WTC11 (cell line): ENCODE results near the gene ZNF282. TPM values are rescaled to one million over a fixed set of nuclear protein-coding genes. Genes with fewer than 3 reads are reported as not detected.
A peak's percentile ranks its signal among the peaks of the same experiment; 100 is the strongest.

Source experiments
- ATAC-seq: fragments of 200-7000 bp; cut with Tn5 transposase; 2 replicates; pipeline ENCODE4 v1.10.0; 2021; ENCODE audit warnings: mild to moderate bottlenecking, moderate library complexity
- Bru-seq: library from RNA; stranded (reverse); fragments of 400-500 nt; gene quantifications from one replicate; lab custom pipeline; 2021; lab: Mats Ljungman, UMichigan
- CTCF ChIA-PET: fragments of 300-600 bp; sonication (Branson Sonifier 250); formaldehyde crosslinking; loops from one replicate; lab custom pipeline; 2021; ENCODE audit warnings: antibody characterized with exemption; lab: Charles Lee
- POLR2A ChIA-PET: fragments of 350-600 bp; sonication (Branson Sonifier 250); formaldehyde crosslinking; loops from one replicate; lab custom pipeline; 2021; ENCODE audit warnings: antibody characterized with exemption; lab: Charles Lee
- DNase-seq: peaks from one replicate; pipeline ENCODE4 v3.0.0; 2021; ENCODE audit warnings: low spot score
- H3K27ac Mint-ChIP-seq: 2 replicates; pipeline ENCODE4 v1.8.0; 2021; ENCODE audit warnings: mixed read lengths
- H3K27me3 Mint-ChIP-seq: 2 replicates; pipeline ENCODE4 v1.8.0; 2021; ENCODE audit warnings: low read depth, mild to moderate bottlenecking, moderate library complexity, mixed read lengths
- H3K36me3 Mint-ChIP-seq: 2 replicates; pipeline ENCODE4 v1.8.0; 2021; ENCODE audit warnings: mixed read lengths
- H3K4me1 Mint-ChIP-seq: 2 replicates; pipeline ENCODE4 v1.8.0; 2022; ENCODE audit warnings: mixed read lengths
- H3K4me3 Mint-ChIP-seq: 2 replicates; pipeline ENCODE4 v1.8.0; 2021; ENCODE audit warnings: mild to moderate bottlenecking, moderate library complexity, mixed read lengths
- H3K9me3 Mint-ChIP-seq: 2 replicates; pipeline ENCODE4 v1.8.0; 2021; ENCODE audit warnings: mixed read lengths
- ATF1 ChIP-seq: sonication (generic); formaldehyde crosslinking; IDR thresholded peaks from 2 replicates; pipeline ENCODE4 v1.8.1; 2023; ENCODE audit warnings: mild to moderate bottlenecking, moderate library complexity, missing genetic modification reagents
- CREM ChIP-seq: sonication (generic); formaldehyde crosslinking; IDR thresholded peaks from 2 replicates; pipeline ENCODE4 v1.8.1; 2022; ENCODE audit warnings: mild to moderate bottlenecking, missing genetic modification reagents, moderate library complexity
- E2F5 ChIP-seq: sonication (generic); formaldehyde crosslinking; IDR thresholded peaks from 2 replicates; pipeline ENCODE4 v1.8.1; 2022; ENCODE audit warnings: mild to moderate bottlenecking, moderate library complexity, missing genetic modification reagents
- ESRRA ChIP-seq: sonication (generic); formaldehyde crosslinking; IDR thresholded peaks from 2 replicates; pipeline ENCODE4 v1.8.1; 2022; ENCODE audit warnings: mild to moderate bottlenecking, missing genetic modification reagents, borderline replicate concordance
- ETV6 ChIP-seq: sonication (generic); formaldehyde crosslinking; IDR thresholded peaks from 2 replicates; pipeline ENCODE4 v1.8.1; 2022; ENCODE audit warnings: mild to moderate bottlenecking, missing genetic modification reagents
- FOXK1 ChIP-seq: sonication (generic); formaldehyde crosslinking; IDR thresholded peaks from 2 replicates; pipeline ENCODE4 v1.8.0; 2022; ENCODE audit warnings: mild to moderate bottlenecking, moderate library complexity, missing genetic modification reagents
- FOXP1 ChIP-seq: sonication (generic); formaldehyde crosslinking; IDR thresholded peaks from 2 replicates; pipeline ENCODE4 v1.8.0; 2022; ENCODE audit warnings: missing genetic modification reagents, mild to moderate bottlenecking, moderate library complexity, borderline replicate concordance
- FOXP4 ChIP-seq: sonication (generic); formaldehyde crosslinking; IDR thresholded peaks from 2 replicates; pipeline ENCODE4 v1.8.0; 2022; ENCODE audit warnings: mild to moderate bottlenecking, missing genetic modification reagents
- IRF2 ChIP-seq: sonication (generic); formaldehyde crosslinking; IDR thresholded peaks from 2 replicates; pipeline ENCODE4 v1.8.0; 2022; ENCODE audit warnings: low read depth, missing genetic modification reagents, borderline replicate concordance
- JUN ChIP-seq: sonication (generic); formaldehyde crosslinking; IDR thresholded peaks from 2 replicates; pipeline ENCODE4 v1.8.0; 2023; ENCODE audit warnings: mild to moderate bottlenecking, missing genetic modification reagents
- NFE2L1 ChIP-seq: sonication (generic); formaldehyde crosslinking; IDR thresholded peaks from 2 replicates; pipeline ENCODE4 v1.8.1; 2023; ENCODE audit warnings: missing genetic modification reagents
- SMAD3 ChIP-seq: sonication (generic); formaldehyde crosslinking; IDR thresholded peaks from 2 replicates; pipeline ENCODE4 v1.8.0; 2022; ENCODE audit warnings: missing genetic modification reagents, mild to moderate bottlenecking, borderline replicate concordance
- SP1 ChIP-seq: sonication (generic); formaldehyde crosslinking; conservative IDR thresholded peaks from 2 replicates; pipeline ENCODE4 v1.8.1; 2022; ENCODE audit warnings: missing genetic modification reagents
- TP53 ChIP-seq: sonication (generic); formaldehyde crosslinking; IDR thresholded peaks from 2 replicates; pipeline ENCODE4 v1.8.1; 2023; ENCODE audit warnings: mild to moderate bottlenecking, missing genetic modification reagents
- long read RNA-seq, 3 experiments: library from RNA in 1 of 3; library from capped mRNA in 1 of 3; library from polyadenylated mRNA in 1 of 3; unstranded in 2 of 3; stranded (forward) in 1 of 3; transcript quantifications; one replicate each; pipeline ENCODE4 v2.0.0, GENCODE V29; 2021
- total RNA-seq: library from RNA; stranded (reverse); gene quantifications from 3 replicates; pipeline ENCODE4 v1.2.3, GENCODE V29; 2021
- TF ChIP-seq, protein P1 (sequence below): sonication (generic); formaldehyde crosslinking; IDR thresholded peaks from 2 replicates; pipeline ENCODE4 v1.8.1; 2023; ENCODE audit warnings: mild to moderate bottlenecking, missing genetic modification reagents, moderate library complexity
- TF ChIP-seq, protein P2 (sequence below): sonication (generic); formaldehyde crosslinking; IDR thresholded peaks from 2 replicates; pipeline ENCODE4 v1.8.1; 2022; ENCODE audit warnings: mild to moderate bottlenecking, missing genetic modification reagents, moderate library complexity, borderline replicate concordance
- TF ChIP-seq, protein P3 (sequence below): sonication (generic); formaldehyde crosslinking; IDR thresholded peaks from 2 replicates; pipeline ENCODE4 v1.8.0; 2023; ENCODE audit warnings: missing genetic modification reagents, mild to moderate bottlenecking, borderline replicate concordance
- TF ChIP-seq, protein P4 (sequence below): sonication (generic); formaldehyde crosslinking; IDR thresholded peaks from 2 replicates; pipeline ENCODE4 v1.8.1; 2023; ENCODE audit warnings: mild to moderate bottlenecking, moderate library complexity, missing genetic modification reagents
- TF ChIP-seq, protein P5 (sequence below): sonication (generic); formaldehyde crosslinking; IDR thresholded peaks from 2 replicates; pipeline ENCODE4 v1.8.1; 2023; ENCODE audit warnings: mild to moderate bottlenecking, missing genetic modification reagents, moderate library complexity
- TF ChIP-seq, protein P6 (sequence below): sonication (generic); formaldehyde crosslinking; IDR thresholded peaks from 2 replicates; pipeline ENCODE4 v1.8.0; 2022; ENCODE audit warnings: mild to moderate bottlenecking, missing genetic modification reagents

The ZNF282 gene
- total RNA-seq (34.8 to 39.3 TPM (median 38.5 TPM) in 3 replicates), Bru-seq, nascent RNA (percentile 75 among the genes with signal in this experiment)
- long read RNA-seq, experiment 1, transcript ZNF282-204 (8 exons, 3,722 nt): major isoform, 22 of 42 reads
- long read RNA-seq, experiment 1, partial matches to known transcripts: 3 of 42 reads
- long read RNA-seq, experiment 1, other reads (novel, unspliced or antisense): 16 of 42 reads
- long read RNA-seq, experiment 2, transcript ZNF282-204 (8 exons, 3,722 nt): major isoform, 5 of 43 reads
- long read RNA-seq, experiment 2, partial matches to known transcripts: 35 of 43 reads
- long read RNA-seq, experiment 2, other reads (novel, unspliced or antisense): 3 of 43 reads
- long read RNA-seq, experiment 3: 0 reads

DNA sequence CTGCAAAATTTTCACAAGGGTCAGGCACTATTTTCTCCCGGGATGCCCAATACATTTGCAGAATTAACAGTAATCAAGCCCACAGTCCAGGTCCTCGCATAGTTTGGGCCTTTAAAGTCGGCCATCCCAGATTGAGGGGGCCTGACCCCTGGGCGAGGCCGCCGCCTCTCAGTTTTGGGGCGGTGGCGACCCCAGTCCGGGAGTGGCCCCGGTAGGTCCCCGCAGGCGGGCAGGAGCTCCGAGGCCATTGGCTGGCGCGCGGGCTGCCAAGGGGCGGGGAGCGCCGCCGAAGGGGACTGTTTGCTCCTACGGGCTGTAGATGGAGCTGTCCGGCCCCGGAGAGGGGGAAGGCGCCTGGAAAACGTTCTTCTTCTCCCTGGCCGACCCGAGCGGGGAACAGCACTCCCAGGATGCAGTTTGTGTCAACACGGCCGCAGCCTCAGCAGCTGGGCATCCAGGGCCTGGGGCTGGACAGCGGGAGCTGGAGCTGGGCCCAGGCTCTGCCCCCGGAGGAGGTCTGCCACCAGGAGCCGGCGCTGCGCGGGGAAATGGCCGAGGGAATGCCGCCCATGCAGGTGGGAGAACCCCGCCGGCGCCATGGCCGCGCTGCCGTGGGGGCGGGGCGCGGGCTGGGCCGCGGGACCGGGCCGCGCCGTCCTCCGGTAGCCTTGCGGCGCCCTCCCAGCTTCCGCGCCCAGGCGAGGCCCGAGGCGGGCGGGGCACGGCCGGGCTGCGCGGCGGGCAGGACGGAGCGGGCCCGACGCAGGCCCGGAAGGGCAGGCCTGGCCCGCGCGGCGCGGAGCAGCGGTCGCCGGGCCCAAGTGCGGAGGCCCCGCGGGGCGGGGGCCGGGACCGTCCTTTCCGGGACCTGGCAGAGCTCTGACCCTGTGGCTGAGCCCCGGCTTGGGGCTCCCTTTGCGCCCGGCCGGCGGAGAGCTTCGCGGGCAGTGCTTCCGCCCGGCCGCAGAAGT, at the start of gene ZNF282:
Gene ZNF282, plus strand, starts transcription at position 367 of the 971 bp plus-strand sequence. Its CDS starts 44 bp downstream, at position 411.
- ATAC-seq: peak; percentile 96
- ChIA-PET CTCF (interaction anchor here (0.5 to 2.5 kb wide), 33 partner anchors 8 to 229 kb away, joined by 3 to 21 read pairs (median 4); partner anchors contain the start of genes ZNF398, ZNF425 and ZNF783), POLR2A (interaction anchor here (0.8 to 2.6 kb wide), 9 partner anchors 8 to 89 kb away, joined by 3 to 14 read pairs (median 4); partner anchors contain the start of genes ZNF398, ZNF425 and ZNF783)
- Mint-ChIP-seq H3K27me3 (no peaks in the 10 kb centered on the region), H3K27ac (peak within 1 kb of the TSS; percentile 87), H3K4me3 (peak within 1 kb of the TSS; percentile 88), H3K36me3 (peaks cover 30% of the 10 kb centered on the region), H3K9me3 (peaks cover 5% of the 10 kb centered on the region), H3K4me1 (peaks cover 13% of the 10 kb centered on the region)
- peak; percentile 95 for DNase-seq
- TF ChIP-seq, protein P1, sequence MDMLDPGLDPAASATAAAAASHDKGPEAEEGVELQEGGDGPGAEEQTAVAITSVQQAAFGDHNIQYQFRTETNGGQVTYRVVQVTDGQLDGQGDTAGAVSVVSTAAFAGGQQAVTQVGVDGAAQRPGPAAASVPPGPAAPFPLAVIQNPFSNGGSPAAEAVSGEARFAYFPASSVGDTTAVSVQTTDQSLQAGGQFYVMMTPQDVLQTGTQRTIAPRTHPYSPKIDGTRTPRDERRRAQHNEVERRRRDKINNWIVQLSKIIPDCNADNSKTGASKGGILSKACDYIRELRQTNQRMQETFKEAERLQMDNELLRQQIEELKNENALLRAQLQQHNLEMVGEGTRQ (CRISPR knock-in tag): no peak
- TF ChIP-seq, protein P2, sequence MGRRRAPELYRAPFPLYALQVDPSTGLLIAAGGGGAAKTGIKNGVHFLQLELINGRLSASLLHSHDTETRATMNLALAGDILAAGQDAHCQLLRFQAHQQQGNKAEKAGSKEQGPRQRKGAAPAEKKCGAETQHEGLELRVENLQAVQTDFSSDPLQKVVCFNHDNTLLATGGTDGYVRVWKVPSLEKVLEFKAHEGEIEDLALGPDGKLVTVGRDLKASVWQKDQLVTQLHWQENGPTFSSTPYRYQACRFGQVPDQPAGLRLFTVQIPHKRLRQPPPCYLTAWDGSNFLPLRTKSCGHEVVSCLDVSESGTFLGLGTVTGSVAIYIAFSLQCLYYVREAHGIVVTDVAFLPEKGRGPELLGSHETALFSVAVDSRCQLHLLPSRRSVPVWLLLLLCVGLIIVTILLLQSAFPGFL (CRISPR knock-in tag): no peak
- TF ChIP-seq TP53 (CRISPR knock-in tag) (no peak), SP1 (CRISPR knock-in tag) (peak; percentile 73), JUN (CRISPR knock-in tag) (no peak), ESRRA (CRISPR knock-in tag) (no peak), FOXP4 (CRISPR knock-in tag) (0 out of 2 replicates have a peak, but pooled peaks have one; percentile 13), ETV6 (CRISPR knock-in tag) (peak; percentile 40; the same call in 1 of the 2 replicates), ATF1 (CRISPR knock-in tag) (0 out of 2 replicates have a peak, but pooled peaks have one; percentile 53), FOXK1 (CRISPR knock-in tag) (peak; percentile 97), SMAD3 (no peak), IRF2 (CRISPR knock-in tag) (no peak), CREM (CRISPR knock-in tag) (peak; percentile 68; the same call in 1 of the 2 replicates), NFE2L1 (CRISPR knock-in tag) (0 out of 2 replicates have a peak, but pooled peaks have one; percentile 37), FOXP1 (CRISPR knock-in tag) (peak; percentile 73), E2F5 (CRISPR knock-in tag) (peak; percentile 57; the same call in 1 of the 2 replicates)
- TF ChIP-seq, protein P3, sequence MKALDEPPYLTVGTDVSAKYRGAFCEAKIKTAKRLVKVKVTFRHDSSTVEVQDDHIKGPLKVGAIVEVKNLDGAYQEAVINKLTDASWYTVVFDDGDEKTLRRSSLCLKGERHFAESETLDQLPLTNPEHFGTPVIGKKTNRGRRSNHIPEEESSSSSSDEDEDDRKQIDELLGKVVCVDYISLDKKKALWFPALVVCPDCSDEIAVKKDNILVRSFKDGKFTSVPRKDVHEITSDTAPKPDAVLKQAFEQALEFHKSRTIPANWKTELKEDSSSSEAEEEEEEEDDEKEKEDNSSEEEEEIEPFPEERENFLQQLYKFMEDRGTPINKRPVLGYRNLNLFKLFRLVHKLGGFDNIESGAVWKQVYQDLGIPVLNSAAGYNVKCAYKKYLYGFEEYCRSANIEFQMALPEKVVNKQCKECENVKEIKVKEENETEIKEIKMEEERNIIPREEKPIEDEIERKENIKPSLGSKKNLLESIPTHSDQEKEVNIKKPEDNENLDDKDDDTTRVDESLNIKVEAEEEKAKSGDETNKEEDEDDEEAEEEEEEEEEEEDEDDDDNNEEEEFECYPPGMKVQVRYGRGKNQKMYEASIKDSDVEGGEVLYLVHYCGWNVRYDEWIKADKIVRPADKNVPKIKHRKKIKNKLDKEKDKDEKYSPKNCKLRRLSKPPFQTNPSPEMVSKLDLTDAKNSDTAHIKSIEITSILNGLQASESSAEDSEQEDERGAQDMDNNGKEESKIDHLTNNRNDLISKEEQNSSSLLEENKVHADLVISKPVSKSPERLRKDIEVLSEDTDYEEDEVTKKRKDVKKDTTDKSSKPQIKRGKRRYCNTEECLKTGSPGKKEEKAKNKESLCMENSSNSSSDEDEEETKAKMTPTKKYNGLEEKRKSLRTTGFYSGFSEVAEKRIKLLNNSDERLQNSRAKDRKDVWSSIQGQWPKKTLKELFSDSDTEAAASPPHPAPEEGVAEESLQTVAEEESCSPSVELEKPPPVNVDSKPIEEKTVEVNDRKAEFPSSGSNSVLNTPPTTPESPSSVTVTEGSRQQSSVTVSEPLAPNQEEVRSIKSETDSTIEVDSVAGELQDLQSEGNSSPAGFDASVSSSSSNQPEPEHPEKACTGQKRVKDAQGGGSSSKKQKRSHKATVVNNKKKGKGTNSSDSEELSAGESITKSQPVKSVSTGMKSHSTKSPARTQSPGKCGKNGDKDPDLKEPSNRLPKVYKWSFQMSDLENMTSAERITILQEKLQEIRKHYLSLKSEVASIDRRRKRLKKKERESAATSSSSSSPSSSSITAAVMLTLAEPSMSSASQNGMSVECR: peak; percentile 77; the same call in 1 of the 2 replicates
- TF ChIP-seq, protein P4, sequence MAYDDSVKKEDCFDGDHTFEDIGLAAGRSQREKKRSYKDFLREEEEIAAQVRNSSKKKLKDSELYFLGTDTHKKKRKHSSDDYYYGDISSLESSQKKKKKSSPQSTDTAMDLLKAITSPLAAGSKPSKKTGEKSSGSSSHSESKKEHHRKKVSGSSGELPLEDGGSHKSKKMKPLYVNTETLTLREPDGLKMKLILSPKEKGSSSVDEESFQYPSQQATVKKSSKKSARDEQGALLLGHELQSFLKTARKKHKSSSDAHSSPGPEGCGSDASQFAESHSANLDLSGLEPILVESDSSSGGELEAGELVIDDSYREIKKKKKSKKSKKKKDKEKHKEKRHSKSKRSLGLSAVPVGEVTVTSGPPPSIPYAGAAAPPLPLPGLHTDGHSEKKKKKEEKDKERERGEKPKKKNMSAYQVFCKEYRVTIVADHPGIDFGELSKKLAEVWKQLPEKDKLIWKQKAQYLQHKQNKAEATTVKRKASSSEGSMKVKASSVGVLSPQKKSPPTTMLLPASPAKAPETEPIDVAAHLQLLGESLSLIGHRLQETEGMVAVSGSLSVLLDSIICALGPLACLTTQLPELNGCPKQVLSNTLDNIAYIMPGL: peak; percentile 95
- TF ChIP-seq, protein P5, sequence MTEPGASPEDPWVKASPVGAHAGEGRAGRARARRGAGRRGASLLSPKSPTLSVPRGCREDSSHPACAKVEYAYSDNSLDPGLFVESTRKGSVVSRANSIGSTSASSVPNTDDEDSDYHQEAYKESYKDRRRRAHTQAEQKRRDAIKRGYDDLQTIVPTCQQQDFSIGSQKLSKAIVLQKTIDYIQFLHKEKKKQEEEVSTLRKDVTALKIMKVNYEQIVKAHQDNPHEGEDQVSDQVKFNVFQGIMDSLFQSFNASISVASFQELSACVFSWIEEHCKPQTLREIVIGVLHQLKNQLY: peak; percentile 63; the same call in 1 of the 2 replicates
- TF ChIP-seq, protein P6, sequence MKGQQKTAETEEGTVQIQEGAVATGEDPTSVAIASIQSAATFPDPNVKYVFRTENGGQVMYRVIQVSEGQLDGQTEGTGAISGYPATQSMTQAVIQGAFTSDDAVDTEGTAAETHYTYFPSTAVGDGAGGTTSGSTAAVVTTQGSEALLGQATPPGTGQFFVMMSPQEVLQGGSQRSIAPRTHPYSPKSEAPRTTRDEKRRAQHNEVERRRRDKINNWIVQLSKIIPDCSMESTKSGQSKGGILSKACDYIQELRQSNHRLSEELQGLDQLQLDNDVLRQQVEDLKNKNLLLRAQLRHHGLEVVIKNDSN (CRISPR knock-in tag): 0 out of 2 replicates have a peak, but pooled peaks have one; percentile 30
